ENCODE data around the gene TOX3.

The TOX3 gene

DNA sequence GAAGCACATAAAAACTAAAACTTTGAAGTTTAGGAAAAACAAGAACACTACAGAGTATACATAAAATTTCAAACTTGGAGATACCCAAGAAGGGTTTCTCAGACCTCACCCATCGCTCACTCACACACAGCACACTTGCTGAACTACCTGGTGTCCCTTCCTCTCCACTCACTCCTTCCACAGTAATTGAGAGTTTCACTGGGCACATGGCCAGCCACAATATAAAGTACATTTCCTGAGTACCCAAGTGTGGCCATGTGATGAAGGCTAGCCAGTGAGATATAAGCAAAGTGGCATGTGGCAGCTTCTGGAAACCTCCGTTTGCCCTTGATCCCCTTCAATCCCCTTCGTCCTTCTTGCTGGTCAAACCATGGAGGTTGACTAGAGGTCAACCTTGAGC lies 11.9 kb downstream of the TOX3 start:
- no peak for DNase-seq

DNA sequence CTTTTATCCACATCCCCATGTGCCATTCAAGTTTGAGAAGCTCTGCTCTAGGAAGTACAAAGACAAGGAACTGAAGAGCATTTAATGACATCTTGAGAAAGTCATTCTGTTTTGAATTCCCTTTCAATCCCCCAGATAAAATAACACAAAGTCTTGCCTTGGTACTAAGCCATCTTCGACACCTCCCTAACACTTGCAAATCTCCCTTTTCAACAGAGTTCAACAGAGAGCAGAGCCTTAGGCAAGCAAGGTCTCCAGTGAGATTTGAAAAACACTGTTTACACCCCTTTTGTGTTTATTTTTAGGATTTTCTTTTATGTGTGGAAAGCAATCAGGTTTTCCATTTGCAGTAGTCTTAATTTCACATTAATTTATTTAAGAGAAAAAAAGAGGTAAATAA lies 13.6 kb downstream of the TOX3 start:
- no peak for DNase-seq

DNA sequence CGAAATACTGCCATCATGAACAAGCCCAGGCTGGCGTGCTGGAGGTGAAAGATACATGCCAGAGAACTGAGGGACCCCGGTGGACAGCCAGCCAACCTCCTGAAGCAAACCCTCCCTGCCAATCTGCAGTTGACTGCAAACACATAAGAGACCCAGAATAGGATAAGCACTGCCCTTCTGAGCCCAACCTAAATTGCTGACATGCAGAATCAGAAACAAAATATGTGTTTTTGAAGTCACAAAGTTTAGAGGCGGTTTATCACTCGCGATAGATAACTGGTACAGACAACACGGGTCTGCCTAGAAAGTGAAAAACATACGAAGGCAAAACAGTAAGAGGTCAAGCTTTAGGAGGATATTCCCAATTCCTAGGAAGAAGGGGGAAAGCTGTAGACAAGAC lies 14.6 kb downstream of the TOX3 start:
- no peak for DNase-seq

DNA sequence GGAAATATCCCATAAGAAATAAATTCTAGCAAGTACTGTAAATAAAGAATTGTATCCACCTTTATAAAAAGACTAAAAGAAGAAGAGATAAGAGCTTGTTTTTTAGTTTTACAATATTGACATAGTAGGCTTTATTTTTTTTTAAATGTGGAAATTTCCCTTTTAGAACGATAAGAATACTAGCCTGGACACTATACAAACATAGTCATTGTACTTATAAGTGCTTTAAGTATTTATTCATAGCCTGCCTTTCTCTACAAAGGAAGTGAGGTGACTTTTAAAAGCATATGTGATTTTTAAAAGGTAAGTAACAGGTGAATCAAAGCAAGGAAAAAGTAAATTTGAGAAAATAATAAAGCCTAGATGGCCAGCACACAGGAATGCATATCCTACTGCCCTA lies 17.7 kb downstream of the TOX3 start:
- DNase-seq = no peak

DNA sequence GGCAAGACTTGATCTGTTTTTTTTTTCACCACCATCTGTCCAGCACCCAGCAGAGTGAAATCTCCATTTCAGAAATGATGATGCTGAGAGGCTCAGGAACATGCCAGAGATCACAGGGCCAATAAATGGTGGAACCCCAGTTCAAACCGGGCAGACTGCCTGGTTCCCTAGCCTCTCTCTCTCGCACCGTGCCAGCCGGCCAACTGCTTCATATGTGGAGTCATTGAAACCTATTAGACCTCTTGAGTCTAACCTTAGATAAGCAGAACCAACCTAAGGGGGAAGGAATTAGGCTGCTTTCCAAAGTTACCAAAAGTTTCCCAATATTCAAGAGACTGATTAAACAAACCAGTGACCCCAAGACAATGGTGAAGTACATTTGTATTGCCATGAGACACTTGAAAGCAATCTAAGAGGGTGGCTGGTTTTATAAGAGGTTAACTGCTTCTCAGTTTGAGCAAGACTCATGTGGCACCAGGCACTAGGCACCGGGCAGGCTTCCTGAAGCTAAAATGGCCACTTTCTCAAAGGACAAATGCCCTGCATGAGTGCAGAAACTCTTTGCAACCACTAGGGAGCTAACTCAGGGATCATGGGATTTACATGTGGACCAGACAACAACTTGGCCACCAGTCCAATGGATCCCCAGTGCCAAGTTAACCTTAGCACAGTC lies 18.4 kb downstream of the TOX3 start:
- DNase-seq = no peak

DNA sequence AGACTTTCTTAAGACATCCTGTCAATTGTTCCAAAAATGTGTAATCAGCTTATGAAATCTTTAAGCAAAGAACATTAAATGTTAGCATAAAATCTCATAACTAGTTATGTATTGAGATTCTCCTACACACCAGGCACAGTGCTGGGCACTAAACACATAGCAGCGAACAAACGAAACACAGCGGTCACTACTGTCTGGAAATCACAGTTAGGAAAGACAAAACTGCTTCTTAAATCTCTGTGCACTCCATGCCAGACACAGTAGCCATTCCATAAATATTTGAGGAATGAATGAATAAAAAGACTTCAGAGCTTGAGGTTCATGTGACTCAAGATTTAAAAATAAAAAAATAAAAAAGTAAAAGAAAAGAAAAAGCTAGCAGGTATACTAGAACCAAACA lies 20.1 kb downstream of the TOX3 start:
- no peak for DNase-seq

GRCh38 chr16:52526116-52526828 lies 20.7 kb downstream of the TOX3 start:
- no peak for DNase-seq

DNA sequence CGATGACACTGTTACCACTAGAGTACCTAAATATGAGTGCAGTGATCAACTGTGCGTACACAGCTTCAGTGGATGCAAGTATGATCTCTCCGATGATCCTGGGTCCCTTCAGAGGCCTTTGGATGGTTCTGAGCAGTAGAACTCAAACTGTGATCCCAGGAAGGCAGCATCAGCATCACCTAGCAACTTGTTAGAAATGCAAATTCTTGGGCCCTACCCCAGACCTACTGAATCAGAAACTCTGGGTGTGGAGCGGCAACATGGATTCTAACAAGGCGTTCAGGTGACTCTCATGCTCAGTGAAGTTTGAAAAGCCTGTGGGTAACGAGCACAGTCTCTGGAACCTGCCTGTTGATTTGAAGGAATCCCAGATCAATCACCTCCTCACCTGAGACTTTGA lies 25.4 kb downstream of the TOX3 start:
- DNase-seq = no peak

DNA sequence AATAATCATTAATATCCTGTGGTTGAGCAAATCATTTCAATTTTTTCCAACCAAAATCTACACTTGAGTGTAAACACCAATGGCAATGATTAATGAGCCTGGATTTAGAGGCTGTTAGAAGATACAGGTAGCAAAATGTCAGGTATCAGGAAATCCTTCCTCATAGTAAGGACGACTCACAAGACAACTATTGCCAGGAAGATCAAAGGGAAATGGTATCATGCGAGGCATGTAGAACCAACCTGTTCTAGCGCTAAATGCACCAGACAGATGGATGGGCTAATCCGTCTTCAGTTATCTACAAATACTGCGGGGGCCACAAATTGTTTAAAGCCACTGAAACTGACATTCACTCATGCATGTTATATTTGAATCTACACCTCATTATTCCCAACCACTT lies 28.1 kb downstream of the TOX3 start:
- no peak for DNase-seq

GRCh38 chr16:52515068-52515671 lies 31.8 kb downstream of the TOX3 start:
- DNase-seq = no peak

- no peak for DNase-seq
Measured at GRCh38 chr16:52512297-52512987, 34.5 kb downstream of the TOX3 start.

DNA sequence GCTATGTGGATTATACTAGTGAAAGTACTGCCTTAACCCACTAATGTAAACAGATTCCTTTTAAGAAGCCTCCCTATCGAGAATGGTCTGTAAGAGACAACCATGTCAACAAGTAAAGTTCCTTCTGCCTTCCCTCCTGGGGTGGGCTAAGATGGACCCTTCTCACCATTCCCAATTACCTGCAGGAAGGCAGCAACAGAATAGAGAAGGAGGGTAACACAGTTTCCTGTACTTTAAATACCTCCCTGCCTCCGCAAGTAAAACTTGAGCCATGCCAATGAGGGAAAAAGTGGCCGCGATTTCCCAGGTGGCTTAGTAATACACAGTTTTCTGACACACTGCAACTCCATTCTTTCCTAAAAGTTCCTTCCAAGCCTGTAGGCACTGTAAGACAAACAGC lies 45.2 kb downstream of the TOX3 start:
- no peak for DNase-seq

DNA sequence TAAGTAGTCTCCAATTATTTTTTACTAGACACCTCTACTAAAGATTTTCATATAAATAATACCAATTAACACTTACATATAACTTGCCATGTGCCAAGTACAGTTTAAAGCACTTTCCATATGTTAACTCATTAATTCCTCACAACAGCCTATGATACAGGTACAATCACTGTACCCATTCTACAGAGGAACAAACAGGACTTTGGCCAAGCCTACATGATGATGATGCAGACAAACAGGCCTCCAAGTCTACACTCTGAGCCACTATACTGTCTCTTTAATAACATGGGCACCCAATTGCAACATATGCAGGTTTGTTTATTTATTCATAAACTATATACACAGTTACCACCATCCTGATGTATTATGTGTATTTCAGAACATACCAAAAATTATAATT lies 46.0 kb downstream of the TOX3 start:
- no peak for DNase-seq

DNA sequence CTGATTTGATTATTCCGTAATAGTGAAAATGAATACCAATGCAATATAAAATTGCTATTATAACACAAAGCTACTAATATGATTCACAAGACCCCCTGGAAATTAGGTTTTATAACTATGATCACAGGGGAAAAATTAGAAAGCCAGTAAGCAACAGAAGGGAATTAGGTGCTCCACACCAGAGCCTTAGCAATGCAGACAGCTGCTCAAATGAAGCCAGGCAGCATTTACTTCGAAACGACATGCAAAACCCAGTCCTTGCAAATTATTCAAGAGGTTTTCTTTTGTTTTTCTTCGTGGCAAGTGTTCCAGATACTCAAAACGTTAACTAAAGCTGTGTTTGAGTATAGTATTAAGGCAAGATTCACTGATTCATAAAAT lies 47.9 kb downstream of the TOX3 start:
- no peak for DNase-seq

DNA sequence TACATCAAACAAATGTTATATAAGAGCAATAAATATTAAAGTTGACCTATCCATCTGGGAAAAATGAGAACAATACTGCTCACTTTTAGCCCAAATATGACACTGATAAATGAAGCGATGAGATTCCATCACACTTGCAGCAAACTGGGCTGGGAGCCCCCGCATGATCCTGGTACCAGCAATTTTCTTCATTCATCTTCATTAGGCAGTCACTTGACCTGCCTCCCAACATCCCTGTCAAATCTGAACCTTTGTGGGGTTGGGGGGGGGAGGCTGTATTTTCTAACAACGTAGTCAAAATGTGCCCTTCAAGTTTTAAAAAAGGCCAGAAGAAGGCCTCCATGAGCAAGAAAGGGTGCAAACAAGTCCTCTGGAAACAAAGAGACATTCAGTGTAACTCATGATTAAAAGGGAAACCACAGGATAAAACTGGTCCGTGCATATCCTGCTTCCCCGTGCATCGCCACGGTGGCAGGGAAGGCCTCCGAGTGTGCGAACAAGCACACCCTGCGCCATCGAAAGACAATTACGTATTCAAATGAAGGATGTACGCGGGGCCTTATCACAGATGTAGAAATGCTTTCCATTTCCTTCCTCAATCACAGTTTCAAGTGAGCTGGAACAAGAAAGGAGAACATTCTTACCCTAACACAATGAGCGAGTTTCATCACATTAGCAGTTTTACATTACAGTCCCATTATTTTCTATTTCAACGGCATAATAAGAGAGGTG lies 48.4 kb downstream of the TOX3 start:
- DNase-seq = no peak

GRCh38 chr16:52497067-52497816 lies 49.7 kb downstream of the TOX3 start:
- DNase-seq = no peak

DNA sequence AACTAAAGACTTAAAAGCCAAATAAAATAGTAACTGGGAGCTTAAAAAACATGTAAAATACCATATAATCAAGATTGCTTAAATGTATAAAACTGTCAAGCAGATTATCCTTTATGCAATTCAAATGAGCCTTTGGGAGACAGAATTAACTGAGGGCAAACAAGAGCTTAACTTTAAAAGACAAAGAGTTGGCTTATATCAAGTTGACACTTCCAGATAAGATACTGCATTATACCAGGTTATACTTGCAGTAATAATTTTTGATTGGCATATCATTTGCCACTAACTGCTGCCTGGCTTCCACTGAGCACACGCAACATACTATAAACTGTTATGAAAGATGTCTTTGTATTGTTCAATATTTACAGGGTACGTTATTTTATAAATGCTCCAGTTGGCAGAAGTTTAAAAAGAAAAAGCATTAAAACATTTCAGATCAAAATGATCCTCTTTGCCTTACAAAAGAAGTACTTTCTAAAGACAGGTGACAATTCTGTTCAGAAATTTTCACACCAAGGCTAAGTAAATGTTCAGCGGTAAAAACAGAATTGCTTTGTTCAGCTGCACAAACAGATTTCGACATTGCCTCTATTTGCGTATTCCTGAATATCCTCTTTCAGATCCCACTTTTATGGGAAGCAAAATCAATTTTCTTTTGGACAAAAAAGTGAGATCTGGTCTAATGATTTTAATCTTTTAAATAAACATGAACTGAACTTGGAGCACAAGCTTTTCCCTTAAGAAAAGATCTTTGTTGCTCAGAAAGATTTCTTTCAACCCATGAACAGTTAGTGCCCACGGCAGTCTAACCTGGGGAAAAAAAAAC lies 50.7 kb downstream of the TOX3 start:
- DNase-seq = no peak

GRCh38 chr16:52494621-52495020 lies 52.3 kb downstream of the TOX3 start:
- DNase-seq = no peak

- no peak for DNase-seq
Measured at GRCh38 chr16:52494145-52494544, 52.8 kb downstream of the TOX3 start.

DNA sequence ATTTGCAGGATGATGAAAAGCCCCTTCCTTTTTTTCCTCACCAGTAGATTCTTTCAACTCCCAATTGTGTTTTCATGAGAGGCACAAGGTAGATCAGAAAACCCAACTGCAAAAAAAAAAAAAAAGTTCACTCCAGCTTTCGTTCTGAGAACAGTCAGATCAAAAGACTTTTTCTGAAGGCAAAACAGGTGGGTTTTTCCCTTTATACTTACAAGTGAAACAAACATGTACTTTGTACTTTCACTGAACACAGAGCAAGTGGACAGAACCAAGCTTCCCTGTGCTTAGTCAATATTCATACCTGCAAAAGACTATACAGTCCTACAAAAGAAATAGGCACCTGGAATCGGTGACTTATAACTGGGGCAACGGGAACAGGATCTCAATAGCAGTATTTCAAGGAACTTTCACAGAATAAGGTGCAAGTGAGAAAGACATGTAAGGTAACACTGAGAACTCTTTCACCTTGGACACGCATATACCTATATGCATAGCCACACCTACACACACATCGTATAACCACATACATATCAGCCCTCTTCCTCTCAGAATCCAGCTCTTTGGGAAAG lies 54.1 kb downstream of the TOX3 start:
- DNase-seq = no peak

DNA sequence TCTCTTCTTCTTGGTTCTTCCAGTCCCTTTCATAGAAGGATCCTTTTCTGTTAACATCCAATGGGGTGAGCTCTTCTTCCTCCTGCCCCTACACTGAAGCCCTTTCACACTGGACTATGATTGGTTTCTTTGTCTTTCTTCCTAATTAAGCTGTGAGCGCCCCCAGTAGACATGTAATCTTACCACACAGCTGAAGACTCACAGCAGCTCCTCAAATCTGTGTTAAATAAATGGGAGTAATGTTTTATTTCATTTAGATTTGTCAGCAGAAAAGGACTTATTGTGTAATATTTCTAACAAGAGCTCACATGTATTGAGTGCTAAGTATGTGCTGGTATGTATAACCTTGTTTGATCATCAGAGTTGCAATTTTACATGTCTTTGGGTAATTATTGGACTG lies 55.7 kb downstream of the TOX3 start:
- DNase-seq = no peak

Measured in activated naive CD4-positive, alpha-beta T cell (primary cell).